Effector memory CD4-positive, alpha-beta T cell (primary cell): Measurements from ENCODE around the gene AKNA.
A peak's percentile ranks its signal among the peaks of the same experiment; 100 is the strongest.

ENCODE experiments used
- DNase-seq, 3 donors: peaks; one replicate each; pipeline ENCODE4 v3.0.0-alpha.2; 2020
- H3K27ac ChIP-seq: 2 replicates; pipeline ENCODE4 v1.7.0; 2013; ENCODE audit warnings: mild to moderate bottlenecking, low read length, moderate library complexity; ENCODE audit not compliant: insufficient read depth, poor library complexity, severe bottlenecking
- H3K27me3 ChIP-seq: replicated peaks from 2 replicates; pipeline ENCODE4 v1.7.0; 2013; ENCODE audit warnings: mild to moderate bottlenecking, low read length; ENCODE audit not compliant: insufficient read depth, control insufficient read depth, poor library complexity, severe bottlenecking
- H3K36me3 ChIP-seq: 2 replicates; pipeline ENCODE4 v1.7.0; 2013; ENCODE audit warnings: mild to moderate bottlenecking, low read length, moderate library complexity; ENCODE audit not compliant: control insufficient read depth, insufficient read depth
- H3K4me1 ChIP-seq: 2 replicates; pipeline ENCODE4 v1.7.0; 2013; ENCODE audit warnings: low read length, mild to moderate bottlenecking; ENCODE audit not compliant: control insufficient read depth, insufficient read depth, poor library complexity, severe bottlenecking
- H3K4me3 ChIP-seq: 2 replicates; pipeline ENCODE4 v1.7.0; 2013; ENCODE audit warnings: low read length, low read depth, mild to moderate bottlenecking; ENCODE audit not compliant: insufficient read depth, poor library complexity, severe bottlenecking
- H3K9me3 ChIP-seq: 2 replicates; pipeline ENCODE4 v1.7.0; 2013; ENCODE audit warnings: mild to moderate bottlenecking, low read length, moderate library complexity; ENCODE audit not compliant: control insufficient read depth

The AKNA gene

GRCh38 chr9:114409103-114409780, 21.5 kb upstream of the AKNA start:
- DNase-seq, result no peak
- Histone ChIP-seq H3K27me3 (no peaks in the 10 kb centered on the region), H3K9me3 (no peaks in the 10 kb centered on the region), H3K4me1 (peaks cover 7% of the 10 kb centered on the region), H3K27ac (no peak overlapping the region), H3K36me3 (no peaks in the 10 kb centered on the region), H3K4me3 (no peak overlapping the region)

GRCh38 chr9:114408645-114409044, 20.9 kb upstream of the AKNA start:
- H3K4me1 ChIP-seq, result peaks cover 7% of the 10 kb centered on the region
- H3K4me3 ChIP-seq, result no peak overlapping the region
- no peak overlapping the region for H3K27ac ChIP-seq
- H3K9me3 ChIP-seq, result no peaks in the 10 kb centered on the region
- no peak for DNase-seq
- no peaks in the 10 kb centered on the region for H3K27me3 ChIP-seq
- no peaks in the 10 kb centered on the region for H3K36me3 ChIP-seq

- Histone ChIP-seq H3K36me3 (no peaks in the 10 kb centered on the region), H3K4me3 (no peak overlapping the region), H3K4me1 (peaks cover 7% of the 10 kb centered on the region), H3K9me3 (no peaks in the 10 kb centered on the region), H3K27ac (no peak overlapping the region), H3K27me3 (no peaks in the 10 kb centered on the region)
- no peak for DNase-seq
Observed at GRCh38 chr9:114407889-114408288, 20.1 kb upstream of the AKNA start.

- H3K36me3 ChIP-seq, result no peaks in the 10 kb centered on the region
- H3K4me1 ChIP-seq, result peaks cover 7% of the 10 kb centered on the region
- H3K27ac ChIP-seq, result no peak overlapping the region
- H3K4me3 ChIP-seq, result no peak overlapping the region
- no peaks in the 10 kb centered on the region for H3K9me3 ChIP-seq
- DNase-seq, result no peak
- H3K27me3 ChIP-seq, result no peaks in the 10 kb centered on the region
Observed at GRCh38 chr9:114406441-114406840, 18.7 kb upstream of the AKNA start.

- Histone ChIP-seq H3K27me3 (no peaks in the 10 kb centered on the region), H3K27ac (no peak overlapping the region), H3K9me3 (no peaks in the 10 kb centered on the region), H3K4me3 (no peak overlapping the region), H3K4me1 (peaks cover 7% of the 10 kb centered on the region), H3K36me3 (no peaks in the 10 kb centered on the region)
- peak; percentile 60 to 70 (median 60) for DNase-seq
Observed at GRCh38 chr9:114405294-114406034, 17.7 kb upstream of the AKNA start.

- H3K36me3 ChIP-seq, result no peaks in the 10 kb centered on the region
- H3K27ac ChIP-seq, result no peak overlapping the region
- H3K4me3 ChIP-seq, result no peak overlapping the region
- peaks cover 7% of the 10 kb centered on the region for H3K4me1 ChIP-seq
- no peaks in the 10 kb centered on the region for H3K9me3 ChIP-seq
- no peak for DNase-seq
- H3K27me3 ChIP-seq, result no peaks in the 10 kb centered on the region
Observed at GRCh38 chr9:114404531-114404930, 16.7 kb upstream of the AKNA start.

- Histone ChIP-seq H3K27me3 (no peaks in the 10 kb centered on the region), H3K27ac (no peak overlapping the region), H3K9me3 (no peaks in the 10 kb centered on the region), H3K4me1 (peaks cover 7% of the 10 kb centered on the region), H3K4me3 (no peak overlapping the region), H3K36me3 (no peaks in the 10 kb centered on the region)
- DNase-seq, result no peak
Observed at GRCh38 chr9:114403153-114403756, 15.5 kb upstream of the AKNA start.

- peaks cover 19% of the 10 kb centered on the region for H3K4me1 ChIP-seq
- H3K4me3 ChIP-seq, result no peak overlapping the region
- H3K27me3 ChIP-seq, result no peaks in the 10 kb centered on the region
- H3K27ac ChIP-seq, result no peak overlapping the region
- no peaks in the 10 kb centered on the region for H3K9me3 ChIP-seq
- no peak for DNase-seq
- H3K36me3 ChIP-seq, result no peaks in the 10 kb centered on the region
Observed at GRCh38 chr9:114401344-114401743, 13.6 kb upstream of the AKNA start.

GRCh38 chr9:114400772-114401171, 13.0 kb upstream of the AKNA start:
- H3K9me3 ChIP-seq, result no peaks in the 10 kb centered on the region
- no peak for DNase-seq
- H3K4me1 ChIP-seq, result peaks cover 20% of the 10 kb centered on the region
- no peak overlapping the region for H3K27ac ChIP-seq
- no peaks in the 10 kb centered on the region for H3K36me3 ChIP-seq
- no peak overlapping the region for H3K4me3 ChIP-seq
- H3K27me3 ChIP-seq, result no peaks in the 10 kb centered on the region

- Histone ChIP-seq H3K9me3 (no peaks in the 10 kb centered on the region), H3K36me3 (no peaks in the 10 kb centered on the region), H3K27ac (no peak overlapping the region)
Observed at GRCh38 chr9:114400219-114400618, 12.4 kb upstream of the AKNA start.

More at GRCh38 chr9:114400219-114400618, 12.4 kb upstream of the AKNA start:
- H3K27me3 ChIP-seq, result no peaks in the 10 kb centered on the region
- peaks cover 20% of the 10 kb centered on the region for H3K4me1 ChIP-seq
- DNase-seq, result no peak
- no peak overlapping the region for H3K4me3 ChIP-seq
